ENCODE results near the gene PPDPF. TPM values are rescaled to one million over a fixed set of nuclear protein-coding genes. Genes with fewer than 3 reads are reported as not detected.
A peak's percentile ranks its signal among the peaks of the same experiment; 100 is the strongest.

The PPDPF gene
- polyA plus RNA-seq, 3 donors: 13.4 to 39.9 (median 26.1) TPM

DNA sequence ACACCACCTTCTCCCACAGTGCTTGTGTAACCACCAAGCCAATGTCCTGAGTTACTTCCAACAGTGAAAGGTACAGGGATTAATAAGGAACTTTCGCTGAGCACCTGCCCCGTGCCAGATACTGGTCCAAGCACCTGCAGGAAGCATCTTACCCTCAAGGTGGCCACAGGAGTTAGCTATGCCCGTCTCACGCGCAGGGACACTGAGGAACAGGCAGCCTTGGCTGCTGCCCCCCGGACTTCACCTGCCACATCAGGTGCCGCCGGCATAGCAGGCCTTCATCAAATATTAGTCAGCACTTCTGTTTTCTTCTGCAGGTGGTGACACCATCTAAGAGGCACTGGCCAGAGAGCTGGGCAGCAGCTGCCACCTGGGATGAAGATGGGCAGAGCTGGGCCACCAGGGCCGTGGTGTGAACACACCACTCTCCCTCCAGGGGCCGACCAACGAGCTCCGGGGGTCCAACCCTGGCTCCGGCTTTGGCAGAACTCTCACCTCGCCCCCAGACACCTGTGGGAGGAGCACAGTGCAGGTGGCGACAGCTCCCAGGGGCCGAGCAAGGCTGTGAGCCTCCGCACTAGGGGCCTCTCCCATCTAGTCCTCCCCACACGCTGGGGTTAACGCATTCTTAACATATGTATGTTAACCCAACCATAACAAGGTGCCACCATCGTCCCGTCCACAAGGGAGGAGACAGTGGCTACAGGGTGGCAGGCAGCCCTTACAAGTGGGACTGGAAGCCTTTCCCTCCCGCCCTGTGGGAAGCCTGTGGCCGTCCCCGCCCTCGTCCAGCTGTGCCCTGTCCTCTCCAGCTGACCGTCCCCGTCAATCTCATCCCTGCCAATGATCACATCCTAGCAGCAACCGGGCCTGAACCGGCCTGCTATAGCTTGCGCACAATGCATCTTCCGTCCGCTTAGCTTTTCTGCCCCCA lies 2.9 kb upstream of the PPDPF start:
- peaks cover 7 to 12% of the 10 kb centered on the region in 2 donors for H3K9me3 ChIP-seq (replicated peaks in 1 of 2; ENCODE audit: control insufficient read depth in 1 of 2, insufficient read depth in 1 of 2, low read length in 2 of 2)
- H3K9ac ChIP-seq (ENCODE audit: insufficient read depth, low read length, poor library complexity, severe bottlenecking): no peak overlapping the region
- no peak overlapping the region for H3K27ac Mint-ChIP-seq

More for the DNA sequence above, 2.9 kb upstream of the PPDPF start:
- peaks cover 6 to 7% of the 10 kb centered on the region in 2 donors for H3K36me3 Mint-ChIP-seq
- no peak for DNase-seq
- Histone ChIP-seq H3K36me3 (replicated peaks in 1 of 2; ENCODE audit: control insufficient read depth in 1 of 2, insufficient read depth in 2 of 2, low read length in 2 of 2) (no peaks in the 10 kb centered on the region), H3K4me1 (ENCODE audit: control insufficient read depth in 1 of 2, insufficient read depth in 2 of 2, low read length in 2 of 2) (peaks cover 16 to 25% of the 10 kb centered on the region in 2 donors), H4K20me1 (ENCODE audit: insufficient read depth, low read length) (peaks cover 12% of the 10 kb centered on the region), H3K4me3 (replicated peaks in 1 of 3; ENCODE audit: low read depth in 2 of 3, low read length in 3 of 3) (no peak overlapping the region), H3K27ac (ENCODE audit: low read depth in 1 of 2, low read length in 2 of 2) (no peak overlapping the region), H3K4me2 (replicated peaks; ENCODE audit: extremely low read depth, low read length, poor library complexity, severe bottlenecking) (no peak overlapping the region), H3K27me3 (ENCODE audit: control insufficient read depth in 2 of 2, insufficient read depth in 2 of 2, low read length in 2 of 2) (peaks cover 0 to 23% of the 10 kb centered on the region in 2 donors), H3K79me2 (ENCODE audit: insufficient read depth, low read length) (peaks cover 7% of the 10 kb centered on the region), H2AFZ (ENCODE audit: insufficient read depth, low read depth, low read length, poor library complexity, severe bottlenecking) (no peak overlapping the region)
- TF ChIP-seq CTCF (IDR thresholded peaks at IDR 0.05): no peak
- 92% methylated on average over 28 of the region's 32 CpGs for WGBS (ENCODE audit: insufficient coverage)
- H3K9me3 Mint-ChIP-seq: peaks cover 8 to 30% (median 24%) of the 10 kb centered on the region in 7 donors
- H3K27me3 Mint-ChIP-seq (ENCODE audit: low read depth in 3 of 3): peaks cover 28 to 55% (median 35%) of the 10 kb centered on the region in 3 donors
- peak overlapping the region in 1 of 2 donors; percentile 43 for H3K4me3 Mint-ChIP-seq
- H3K4me1 Mint-ChIP-seq: peaks cover 14% of the 10 kb centered on the region
- intact Hi-C loops (cut with micrococcal nuclease): no loop called here
